Prostate gland (tissue), 2 donors: ENCODE measurements around the gene CFAP97D2.

Source experiments
- POLR2A ChIP-seq: fragments of 450-650 bp; IDR thresholded peaks from one replicate; pipeline ENCODE4 v1.6.1; 2016; ENCODE audit warnings: antibody characterized with exemption, mild to moderate bottlenecking
- TF ChIP-seq, protein P1 (sequence below), 4 experiments: fragments of 200-600 bp in 2 of 4; fragments of 450-650 bp in 2 of 4; sonication (generic) in 2 of 4; IDR thresholded peaks; 1 replicate in 3 of 4; 2 replicates in 1 of 4; pipeline ENCODE4 v1.5.1; 2016 to 2019; ENCODE audit warnings: antibody characterized with exemption in 4 of 4, mild to moderate bottlenecking in 2 of 4, moderate library complexity in 2 of 4

DNA sequence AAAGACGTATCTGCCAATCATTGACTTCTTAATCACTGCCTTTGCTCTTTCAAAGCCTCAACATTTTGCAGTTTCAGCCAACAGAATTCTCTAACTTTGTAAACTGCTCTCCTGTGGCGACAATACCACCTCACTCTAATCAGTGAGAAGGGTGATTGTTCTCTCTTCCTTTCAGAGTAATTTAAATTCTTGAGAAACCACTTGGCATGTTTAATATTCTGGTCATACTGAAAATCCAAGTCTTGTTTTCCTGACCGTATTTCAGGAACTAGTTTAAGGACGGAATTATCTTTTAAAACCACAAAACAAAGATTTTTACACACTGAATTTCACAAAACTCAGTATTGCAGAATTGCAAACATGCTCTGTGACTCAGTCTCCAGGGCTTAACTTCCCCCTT lies 50.4 kb downstream of the CFAP97D2 start:
- TF ChIP-seq, protein P1, sequence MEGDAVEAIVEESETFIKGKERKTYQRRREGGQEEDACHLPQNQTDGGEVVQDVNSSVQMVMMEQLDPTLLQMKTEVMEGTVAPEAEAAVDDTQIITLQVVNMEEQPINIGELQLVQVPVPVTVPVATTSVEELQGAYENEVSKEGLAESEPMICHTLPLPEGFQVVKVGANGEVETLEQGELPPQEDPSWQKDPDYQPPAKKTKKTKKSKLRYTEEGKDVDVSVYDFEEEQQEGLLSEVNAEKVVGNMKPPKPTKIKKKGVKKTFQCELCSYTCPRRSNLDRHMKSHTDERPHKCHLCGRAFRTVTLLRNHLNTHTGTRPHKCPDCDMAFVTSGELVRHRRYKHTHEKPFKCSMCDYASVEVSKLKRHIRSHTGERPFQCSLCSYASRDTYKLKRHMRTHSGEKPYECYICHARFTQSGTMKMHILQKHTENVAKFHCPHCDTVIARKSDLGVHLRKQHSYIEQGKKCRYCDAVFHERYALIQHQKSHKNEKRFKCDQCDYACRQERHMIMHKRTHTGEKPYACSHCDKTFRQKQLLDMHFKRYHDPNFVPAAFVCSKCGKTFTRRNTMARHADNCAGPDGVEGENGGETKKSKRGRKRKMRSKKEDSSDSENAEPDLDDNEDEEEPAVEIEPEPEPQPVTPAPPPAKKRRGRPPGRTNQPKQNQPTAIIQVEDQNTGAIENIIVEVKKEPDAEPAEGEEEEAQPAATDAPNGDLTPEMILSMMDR (IDR thresholded peaks at IDR 0.05) = no peak
- TF ChIP-seq POLR2A = no peak
